Measurements from ENCODE around the gene HINT1.

HINT1 gene

DNA sequence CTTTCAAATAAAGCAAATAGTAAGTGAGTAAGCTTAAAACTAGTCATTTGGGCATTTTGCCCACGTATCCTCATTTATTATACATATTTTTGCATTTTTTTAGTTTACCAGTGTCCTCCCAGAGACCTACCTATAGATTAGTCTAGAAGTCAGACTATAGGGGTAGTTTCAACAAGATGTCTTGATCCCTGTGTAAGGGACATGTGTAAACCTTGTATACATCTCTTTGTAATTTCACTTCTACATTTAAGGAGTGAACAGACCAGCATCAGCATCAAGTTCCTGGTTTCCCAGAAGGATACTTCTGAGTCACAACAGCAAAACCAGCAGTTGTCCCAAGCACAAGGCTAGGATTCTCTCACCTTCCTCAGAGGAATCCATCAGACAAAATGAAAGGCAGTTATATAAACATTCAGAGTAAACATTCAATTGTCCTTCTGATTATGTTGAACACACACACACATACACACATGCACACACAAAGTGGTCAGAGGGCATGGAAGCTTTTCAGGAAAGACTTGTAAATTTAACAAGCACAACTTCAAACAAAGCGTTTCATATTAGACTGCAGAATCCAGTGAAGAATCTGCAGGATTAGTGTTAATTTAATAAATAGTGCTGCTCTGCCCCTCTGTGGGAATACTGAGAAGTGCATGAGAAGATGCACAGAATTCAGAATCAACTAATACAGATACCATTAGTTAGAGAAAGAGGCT, 55.4 kb downstream of the HINT1 start:
- TF ChIP-seq, protein P1, sequence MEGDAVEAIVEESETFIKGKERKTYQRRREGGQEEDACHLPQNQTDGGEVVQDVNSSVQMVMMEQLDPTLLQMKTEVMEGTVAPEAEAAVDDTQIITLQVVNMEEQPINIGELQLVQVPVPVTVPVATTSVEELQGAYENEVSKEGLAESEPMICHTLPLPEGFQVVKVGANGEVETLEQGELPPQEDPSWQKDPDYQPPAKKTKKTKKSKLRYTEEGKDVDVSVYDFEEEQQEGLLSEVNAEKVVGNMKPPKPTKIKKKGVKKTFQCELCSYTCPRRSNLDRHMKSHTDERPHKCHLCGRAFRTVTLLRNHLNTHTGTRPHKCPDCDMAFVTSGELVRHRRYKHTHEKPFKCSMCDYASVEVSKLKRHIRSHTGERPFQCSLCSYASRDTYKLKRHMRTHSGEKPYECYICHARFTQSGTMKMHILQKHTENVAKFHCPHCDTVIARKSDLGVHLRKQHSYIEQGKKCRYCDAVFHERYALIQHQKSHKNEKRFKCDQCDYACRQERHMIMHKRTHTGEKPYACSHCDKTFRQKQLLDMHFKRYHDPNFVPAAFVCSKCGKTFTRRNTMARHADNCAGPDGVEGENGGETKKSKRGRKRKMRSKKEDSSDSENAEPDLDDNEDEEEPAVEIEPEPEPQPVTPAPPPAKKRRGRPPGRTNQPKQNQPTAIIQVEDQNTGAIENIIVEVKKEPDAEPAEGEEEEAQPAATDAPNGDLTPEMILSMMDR (conservative IDR thresholded peaks at IDR 0.05): peak; percentile 86
- no peak for TF ChIP-seq ZFX (IDR thresholded peaks at IDR 0.05)
- no peak overlapping the region for H3K27ac ChIP-seq

Data from C4-2B (cell line).